ENCODE results near the gene PCAT7.
"Not testable (repeated sequence)": the region's sequence is repeated elsewhere in the genome, so short reads cannot be mapped to it uniquely, and the experiment has no call there.

Gene PCAT7

DNA sequence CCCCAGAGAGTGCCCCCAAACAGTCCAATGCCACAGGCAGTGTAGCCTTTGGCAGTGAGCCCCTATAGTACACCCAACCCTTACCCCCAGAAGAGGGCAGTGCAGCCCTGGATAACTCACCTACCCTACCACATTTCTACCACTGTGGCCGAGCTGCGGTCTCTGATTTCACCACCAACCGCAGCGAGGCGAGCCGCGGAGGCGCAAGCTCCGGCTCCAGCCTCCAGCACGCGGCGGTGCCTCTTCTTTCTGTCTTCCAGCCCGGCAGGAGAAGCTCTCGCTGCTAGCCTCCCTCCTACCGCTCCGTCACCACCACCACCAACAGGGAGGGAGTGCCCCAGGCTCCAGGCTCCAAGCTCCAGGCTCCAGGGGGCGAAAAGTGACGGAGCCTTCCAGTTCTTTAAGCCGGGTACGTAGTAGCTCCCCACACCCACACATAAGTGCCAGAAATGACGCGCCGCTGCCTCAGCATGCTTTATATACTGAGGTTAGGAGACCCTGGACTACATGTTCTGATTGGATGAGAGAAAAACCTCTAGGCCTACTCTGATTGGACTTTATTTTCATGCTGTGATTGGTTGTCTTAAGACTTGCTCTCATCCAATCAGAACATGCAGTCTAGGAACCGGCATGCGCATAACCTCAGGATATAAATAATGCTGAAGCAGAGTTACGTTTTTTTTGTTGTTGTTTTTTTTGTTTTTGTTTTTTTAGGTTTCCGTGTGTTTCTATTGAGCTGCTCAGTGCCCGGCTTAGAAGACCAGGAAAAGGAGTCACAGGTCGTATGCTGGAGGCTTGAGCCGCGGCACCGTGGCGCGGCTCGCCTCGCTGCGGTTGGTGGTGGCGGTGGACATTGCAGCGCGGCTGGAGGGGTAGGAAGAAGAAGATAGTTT lies at the start of gene PCAT7:
TSS of gene PCAT7 (plus strand) at position 645 of the 893 bp plus-strand sequence.
- in situ Hi-C loops (cut with MboI; ENCODE audit: low sequenced_read_pairs), result no loop called here

- in situ Hi-C loops (cut with MboI; ENCODE audit: low sequenced_read_pairs), result not testable (repeated sequence)
Observed at GRCh38 chr9:94506370-94506769, 48.5 kb upstream of the PCAT7 start.

- in situ Hi-C loops (cut with MboI; ENCODE audit: low sequenced_read_pairs), result no loop called here
Observed at GRCh38 chr9:94507531-94508258, 47.2 kb upstream of the PCAT7 start.

- in situ Hi-C loops (cut with MboI; ENCODE audit: low sequenced_read_pairs), result no loop called here
Observed at GRCh38 chr9:94511134-94511954, 43.5 kb upstream of the PCAT7 start.

- in situ Hi-C loops (cut with MboI; ENCODE audit: low sequenced_read_pairs), result no loop called here
Observed at GRCh38 chr9:94511955-94512265, 43.0 kb upstream of the PCAT7 start.

DNA sequence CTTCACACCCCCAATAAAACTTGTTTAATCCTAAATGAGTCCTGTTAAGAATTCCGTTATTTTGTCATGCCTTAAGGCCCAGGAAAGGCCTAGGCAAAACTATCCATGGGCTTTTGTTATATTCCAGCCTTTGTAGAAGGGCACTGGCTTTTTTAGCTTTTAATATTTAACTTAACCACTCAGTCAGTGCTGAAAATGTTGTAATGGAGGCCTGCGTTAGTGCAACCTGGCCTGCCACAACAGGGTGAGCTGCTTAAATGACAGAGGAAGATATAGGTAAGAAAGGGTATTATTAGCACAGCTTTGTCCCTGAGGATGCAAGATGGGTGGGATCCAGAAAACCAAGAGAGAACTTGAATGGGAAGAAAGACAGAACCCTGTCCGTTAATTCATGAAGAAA lies 40.2 kb upstream of the PCAT7 start:
- in situ Hi-C loops (cut with MboI; ENCODE audit: low sequenced_read_pairs), result no loop called here

DNA sequence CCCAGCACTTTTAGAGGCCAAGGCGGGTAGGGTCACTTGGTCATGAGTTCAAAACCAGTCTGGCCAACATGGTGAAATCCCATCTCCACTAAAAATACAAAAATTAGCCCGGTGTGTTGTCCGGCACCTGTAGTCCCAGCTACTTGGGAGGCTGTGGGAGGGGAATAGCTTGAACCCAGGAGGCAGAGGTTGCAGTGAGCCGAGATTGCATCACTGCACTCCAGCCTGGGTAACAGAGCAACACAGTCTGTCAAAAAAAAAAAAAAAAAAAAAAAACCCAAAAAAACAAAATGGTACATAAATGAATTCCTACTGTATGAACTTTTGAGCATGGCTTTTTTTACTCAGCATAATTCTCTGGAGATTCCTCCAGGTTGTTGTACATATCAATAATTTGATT lies 37.6 kb upstream of the PCAT7 start:
- in situ Hi-C loops (cut with MboI; ENCODE audit: low sequenced_read_pairs), result no loop called here

DNA sequence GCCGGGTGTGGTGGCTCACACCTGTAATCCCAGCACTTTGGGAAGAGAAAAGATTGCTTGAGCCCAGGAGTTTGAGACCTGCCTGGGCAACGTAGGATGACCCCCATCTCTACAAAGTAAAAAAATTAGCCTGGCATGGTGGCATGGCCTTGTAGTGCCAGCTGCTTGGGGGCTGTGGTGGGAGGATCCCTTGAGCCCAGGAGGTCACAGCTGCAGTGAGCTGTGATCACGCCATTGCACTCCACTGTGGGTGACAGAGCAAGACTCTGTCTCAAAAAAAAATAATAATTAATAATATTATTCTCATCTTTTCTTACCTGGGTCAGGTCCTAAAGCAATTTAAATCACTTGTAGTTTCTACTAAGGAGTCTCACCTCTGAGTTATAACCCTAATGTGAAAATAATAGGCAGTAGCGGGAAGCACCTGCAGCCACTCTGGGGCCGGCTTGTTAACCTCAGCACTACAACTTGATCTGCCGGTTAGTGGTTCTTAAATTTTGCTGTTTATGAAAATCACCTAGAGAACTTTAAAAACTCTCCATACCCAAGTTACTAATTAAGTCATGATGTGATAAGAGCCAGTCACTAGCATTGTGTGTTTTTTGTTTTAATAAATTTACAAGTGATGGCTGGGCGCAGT lies 29.4 kb upstream of the PCAT7 start:
- in situ Hi-C loops (cut with MboI; ENCODE audit: low sequenced_read_pairs), result no loop called here

DNA sequence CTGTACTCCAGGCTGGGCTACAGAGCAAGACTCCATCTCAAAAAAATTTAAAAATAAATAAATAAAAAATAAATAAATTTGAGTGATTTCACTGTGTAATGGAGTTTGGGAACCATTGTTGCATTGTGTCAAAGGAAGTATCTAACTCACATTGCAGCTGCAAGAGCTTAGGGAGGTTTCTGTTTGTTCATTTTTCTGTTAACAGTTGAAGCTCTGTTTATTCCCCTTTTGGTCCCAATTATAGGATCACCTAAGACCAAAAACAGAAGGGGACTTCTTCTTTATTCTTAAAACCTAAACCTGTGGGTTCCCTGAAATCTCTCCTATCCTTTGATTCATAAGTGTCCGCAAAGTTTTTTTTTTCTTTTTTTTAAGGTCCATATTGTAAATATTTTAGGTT lies 28.6 kb upstream of the PCAT7 start:
- in situ Hi-C loops (cut with MboI; ENCODE audit: low sequenced_read_pairs), result no loop called here

DNA sequence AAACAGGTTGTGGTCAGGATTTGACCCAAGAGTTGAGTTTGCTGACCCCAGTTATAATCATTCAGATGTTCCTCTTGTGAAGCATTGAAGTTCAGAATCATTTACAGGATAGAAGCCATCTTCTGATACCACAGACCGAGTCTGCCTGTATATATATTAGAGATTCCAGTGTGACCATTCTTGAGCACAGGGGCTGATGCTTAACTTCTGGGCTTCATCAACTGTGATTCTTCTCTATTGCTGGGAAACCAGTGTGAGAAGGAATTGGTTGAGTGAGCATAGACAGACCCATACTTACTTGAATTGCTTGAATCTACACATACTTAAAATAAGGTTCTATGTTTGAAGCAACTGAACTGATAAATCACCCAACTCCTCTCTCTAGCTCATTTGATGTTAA lies 27.9 kb upstream of the PCAT7 start:
- in situ Hi-C loops (cut with MboI; ENCODE audit: low sequenced_read_pairs), result no loop called here

DNA sequence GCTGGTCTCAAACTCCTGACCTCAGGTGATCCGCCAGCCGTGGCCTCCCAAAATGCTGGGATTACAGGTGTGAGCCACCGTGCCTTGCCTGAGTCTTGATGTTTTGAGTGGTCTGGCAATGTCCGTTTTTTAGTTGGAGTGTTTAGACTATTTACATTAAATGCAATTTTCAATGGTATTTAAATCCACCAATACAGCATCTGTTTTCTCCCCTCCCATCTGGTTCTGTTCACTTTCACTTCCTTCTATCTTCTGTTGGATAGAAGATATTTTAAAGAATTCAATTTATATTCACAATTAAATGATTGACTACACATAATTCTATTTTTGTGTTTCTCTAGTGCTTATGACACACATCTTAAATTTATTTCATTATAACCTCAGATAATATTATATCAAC lies 26.0 kb upstream of the PCAT7 start:
- in situ Hi-C loops (cut with MboI; ENCODE audit: low sequenced_read_pairs), result no loop called here

GRCh38 chr9:94533155-94533554 lies 21.7 kb upstream of the PCAT7 start:
- in situ Hi-C loops (cut with MboI; ENCODE audit: low sequenced_read_pairs), result no loop called here

DNA sequence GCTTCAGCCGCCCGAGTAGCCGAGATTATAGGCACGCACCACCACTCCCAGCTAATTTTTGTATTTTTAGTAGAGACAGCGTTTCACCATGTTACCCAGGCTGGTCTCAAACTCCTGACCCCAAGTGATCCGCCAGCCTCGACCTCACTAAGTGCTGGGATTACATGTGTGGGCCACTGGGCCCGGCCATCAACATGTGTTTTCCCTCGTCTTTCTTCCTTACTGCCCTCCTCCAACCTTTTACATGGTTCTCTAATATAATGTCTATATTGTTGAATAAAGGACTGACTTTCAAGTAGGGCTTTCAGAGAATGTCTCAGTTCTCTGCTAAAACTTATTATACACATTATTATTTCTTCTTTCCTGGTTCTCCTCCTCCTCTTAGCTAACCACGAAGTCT lies 21.3 kb upstream of the PCAT7 start:
- in situ Hi-C loops (cut with MboI; ENCODE audit: low sequenced_read_pairs), result no loop called here

DNA sequence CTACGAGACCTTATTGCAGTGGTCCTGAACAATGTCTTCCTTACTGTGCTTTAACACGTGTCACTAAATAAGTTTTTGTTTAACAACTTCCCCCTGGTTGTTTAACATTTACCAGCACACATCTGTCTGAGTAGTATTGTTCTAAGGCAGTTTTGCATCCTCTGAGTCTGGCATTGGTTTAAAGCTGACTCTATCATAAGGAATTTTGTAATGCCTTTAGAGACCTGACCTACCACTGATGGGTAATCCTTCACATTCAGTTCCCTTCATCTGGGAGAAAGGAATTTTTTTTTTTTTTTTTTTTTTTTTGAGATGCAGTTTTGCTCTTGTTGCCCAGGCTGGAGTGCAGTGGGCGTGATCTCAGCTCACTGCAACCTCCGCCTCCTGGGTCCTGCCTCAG lies 20.0 kb upstream of the PCAT7 start:
- in situ Hi-C loops (cut with MboI; ENCODE audit: low sequenced_read_pairs), result no loop called here

GRCh38 chr9:94538908-94539307 lies 16.0 kb upstream of the PCAT7 start:
- in situ Hi-C loops (cut with MboI; ENCODE audit: low sequenced_read_pairs), result no loop called here

DNA sequence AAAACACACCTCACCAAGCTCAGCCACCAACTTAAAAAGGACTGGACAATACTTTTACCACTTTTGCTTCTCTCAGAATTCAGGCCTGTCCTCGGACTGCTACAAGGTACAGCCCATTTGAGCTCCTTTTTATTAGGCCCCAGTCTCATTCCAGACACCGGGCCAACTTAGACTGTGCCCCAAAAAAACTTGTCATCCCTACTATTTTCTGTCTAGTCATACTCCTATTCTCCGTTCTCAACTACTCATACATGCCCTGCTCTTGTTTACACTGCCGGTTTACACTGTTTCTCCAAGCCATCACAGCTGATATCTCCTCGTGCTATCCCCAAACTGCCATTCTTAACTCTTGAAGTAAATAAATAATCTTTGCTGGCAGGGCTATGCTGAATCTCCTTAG lies 10.5 kb upstream of the PCAT7 start:
- in situ Hi-C loops (cut with MboI; ENCODE audit: low sequenced_read_pairs), result not testable (repeated sequence)

DNA sequence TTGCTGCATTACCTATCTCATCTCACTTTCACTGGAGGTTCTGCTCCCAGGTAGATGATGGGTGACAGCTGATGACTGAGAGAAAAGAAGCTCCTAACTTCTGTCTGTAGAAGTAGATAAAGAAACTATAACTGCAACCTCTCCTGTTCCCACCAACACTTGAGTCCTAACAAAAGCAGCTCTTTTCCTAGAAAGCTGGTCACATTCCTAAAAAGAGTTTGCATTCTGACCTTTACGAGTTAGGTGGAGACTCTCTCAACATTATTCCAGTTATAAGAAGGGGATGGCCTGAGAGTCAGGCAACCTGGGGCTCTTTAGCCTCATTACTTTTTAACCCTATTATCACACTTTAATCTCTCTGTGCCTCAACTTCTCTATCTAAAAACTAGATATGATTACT lies 8.9 kb upstream of the PCAT7 start:
- in situ Hi-C loops (cut with MboI; ENCODE audit: low sequenced_read_pairs), result no loop called here

- in situ Hi-C loops (cut with MboI; ENCODE audit: low sequenced_read_pairs), result no loop called here
Observed at GRCh38 chr9:94553029-94553938, 1.6 kb upstream of the PCAT7 start.

GRCh38 chr9:94554078-94554438 lies 825 bp upstream of the PCAT7 start:
- in situ Hi-C loops (cut with MboI; ENCODE audit: low sequenced_read_pairs), result no loop called here

GRCh38 chr9:94557376-94557775 lies 2.5 kb downstream of the PCAT7 start:
- in situ Hi-C loops (cut with MboI; ENCODE audit: low sequenced_read_pairs), result no loop called here
